Measurements from ENCODE around the gene BPI.
"Not testable (repeated sequence)": the region's sequence is repeated elsewhere in the genome, so short reads cannot be mapped to it uniquely, and the experiment has no call there.

The BPI gene

DNA sequence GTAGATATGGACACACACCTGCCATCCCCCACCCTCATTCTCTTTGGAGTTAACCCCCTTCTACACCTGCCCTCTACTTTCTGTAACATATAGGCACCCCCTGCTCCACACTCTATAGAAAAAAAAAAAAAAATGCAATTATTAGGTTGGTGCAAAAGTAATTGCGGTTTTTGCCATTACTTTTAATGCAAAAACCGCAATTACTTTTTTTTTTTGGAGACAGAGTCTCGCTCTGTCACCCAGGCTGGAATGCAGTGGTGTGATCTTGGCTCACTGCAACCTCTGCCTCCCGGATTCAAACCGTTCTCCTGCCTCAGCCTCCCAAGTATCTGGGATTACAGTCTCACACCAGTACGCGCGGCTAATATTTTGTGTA is 35.6 kb downstream of the BPI start:
- DNase-seq: not testable (repeated sequence)

DNA sequence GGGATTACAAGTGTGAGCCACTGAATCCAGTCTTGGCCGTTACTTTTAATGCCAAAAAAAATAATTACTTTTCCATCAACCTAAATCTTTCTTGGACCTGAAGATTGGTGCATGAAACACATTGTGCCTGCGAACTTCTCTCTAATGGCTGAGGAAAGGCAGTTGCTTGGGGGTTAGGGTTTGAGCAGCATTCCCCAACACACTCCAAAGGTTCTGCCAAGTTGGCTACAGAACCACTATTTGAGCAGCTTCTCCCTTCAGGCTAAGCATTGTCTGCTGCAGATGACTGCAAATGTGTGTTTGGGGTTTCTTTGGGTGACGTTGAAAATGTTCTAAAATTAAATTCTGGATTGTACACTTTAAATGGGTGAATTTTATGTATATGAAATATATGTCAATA is 36.0 kb downstream of the BPI start:
- DNase-seq: no peak

DNA sequence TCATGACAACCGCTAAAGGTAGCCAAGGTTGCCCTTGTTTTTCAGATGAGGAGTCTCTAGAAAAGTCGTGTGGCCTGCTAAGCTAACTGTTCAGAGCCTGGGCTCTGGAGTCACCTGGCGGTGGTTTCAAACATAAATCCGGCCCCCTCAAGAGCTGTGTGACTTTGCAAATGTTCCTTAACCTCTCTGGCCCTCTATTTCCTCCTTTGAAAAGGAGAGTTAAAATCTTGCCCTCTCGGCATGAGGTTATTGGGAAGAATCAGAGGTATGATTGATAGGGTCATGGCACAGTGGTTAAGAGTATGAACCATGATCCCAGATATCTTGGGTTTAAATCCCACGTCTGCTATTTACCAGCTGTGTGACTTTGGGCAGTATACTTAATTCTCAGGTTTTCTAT is 36.7 kb downstream of the BPI start:
- no peak for DNase-seq

DNA sequence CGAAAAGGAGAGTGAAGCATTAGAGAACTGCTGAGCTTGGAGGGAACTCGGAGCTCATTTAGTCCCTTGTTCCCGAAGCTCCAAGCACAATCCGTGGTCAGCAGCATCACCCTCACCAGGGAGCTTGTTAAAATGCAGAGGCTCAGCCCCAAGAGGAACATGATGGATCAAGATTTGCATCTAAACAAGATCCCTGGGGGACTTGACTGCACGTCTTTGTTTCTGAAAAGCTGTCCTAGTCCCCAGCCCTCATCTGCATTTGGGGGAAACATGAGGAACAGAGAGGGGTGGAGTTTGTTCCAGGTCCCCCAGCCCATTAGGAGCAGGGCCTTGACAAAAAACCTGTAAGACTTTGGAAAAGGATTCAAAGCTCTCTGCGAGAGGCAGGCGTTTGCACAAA is 38.3 kb downstream of the BPI start:
- no peak for DNase-seq

DNA sequence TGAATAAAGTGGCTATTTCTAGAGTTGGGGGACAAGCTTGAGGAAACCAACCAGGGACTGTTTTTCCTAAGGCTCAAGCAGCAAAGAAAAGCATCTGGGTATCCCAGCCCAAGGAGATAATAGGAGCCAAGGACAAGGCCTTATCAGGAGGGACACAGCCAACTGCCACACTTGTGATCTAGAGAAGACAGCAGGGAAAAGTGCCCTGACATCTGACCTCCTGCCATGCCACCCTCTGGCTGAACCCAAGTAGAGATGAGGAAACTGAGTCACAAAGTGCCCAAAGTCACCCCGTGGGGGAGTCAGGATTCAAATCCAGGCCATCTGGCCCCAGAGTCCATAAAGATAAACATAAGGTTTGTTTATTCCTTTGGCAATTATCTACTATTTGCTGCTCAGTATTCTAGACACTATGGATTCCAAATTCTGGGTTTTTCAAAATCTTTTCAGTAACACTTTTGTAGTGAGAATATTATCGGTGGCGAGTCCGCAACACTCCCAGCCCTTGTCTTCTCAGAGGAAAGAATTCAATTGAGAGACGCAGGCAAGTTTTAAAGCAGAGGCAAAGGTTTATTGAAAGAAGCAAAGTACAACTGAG is 38.9 kb downstream of the BPI start:
- no peak for DNase-seq

DNA sequence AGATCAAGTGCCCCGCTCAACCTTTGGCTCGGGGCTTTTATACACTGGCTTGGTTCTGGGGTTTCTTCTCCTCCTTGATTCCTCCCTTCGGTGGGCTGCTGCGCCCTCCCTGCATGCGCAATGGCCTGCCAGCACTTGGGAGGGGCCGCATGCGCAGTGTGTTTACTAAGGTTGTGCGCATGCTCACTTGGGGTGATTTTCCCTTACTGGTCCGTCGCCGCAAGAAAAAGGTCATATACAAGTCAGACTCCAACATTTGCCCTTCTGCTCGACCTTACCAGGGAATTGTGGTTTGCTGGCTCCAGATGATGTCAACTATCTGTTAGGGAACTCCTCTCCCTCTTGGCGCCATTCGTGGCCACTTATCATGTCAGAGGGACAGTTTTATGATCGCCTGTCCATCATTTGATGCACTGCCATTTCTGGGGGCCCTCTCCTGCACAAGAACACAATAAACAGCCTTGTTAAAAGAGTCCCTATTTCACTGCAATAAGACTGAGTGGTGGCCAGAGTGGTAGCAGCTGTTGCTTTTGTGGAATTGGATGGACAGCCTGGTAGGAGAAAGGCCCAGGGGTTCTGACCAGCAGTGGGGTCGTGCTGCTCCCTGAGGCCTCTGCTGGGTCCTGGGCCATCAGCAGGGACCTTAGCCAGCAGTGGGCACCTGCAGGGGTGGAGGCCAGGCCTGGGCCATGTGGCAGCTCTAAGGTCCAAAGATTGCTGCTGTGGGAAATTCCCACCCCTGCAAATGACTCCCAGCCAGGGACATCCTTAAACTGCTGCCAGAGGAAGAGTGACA is 39.6 kb downstream of the BPI start:
- no peak for DNase-seq

DNA sequence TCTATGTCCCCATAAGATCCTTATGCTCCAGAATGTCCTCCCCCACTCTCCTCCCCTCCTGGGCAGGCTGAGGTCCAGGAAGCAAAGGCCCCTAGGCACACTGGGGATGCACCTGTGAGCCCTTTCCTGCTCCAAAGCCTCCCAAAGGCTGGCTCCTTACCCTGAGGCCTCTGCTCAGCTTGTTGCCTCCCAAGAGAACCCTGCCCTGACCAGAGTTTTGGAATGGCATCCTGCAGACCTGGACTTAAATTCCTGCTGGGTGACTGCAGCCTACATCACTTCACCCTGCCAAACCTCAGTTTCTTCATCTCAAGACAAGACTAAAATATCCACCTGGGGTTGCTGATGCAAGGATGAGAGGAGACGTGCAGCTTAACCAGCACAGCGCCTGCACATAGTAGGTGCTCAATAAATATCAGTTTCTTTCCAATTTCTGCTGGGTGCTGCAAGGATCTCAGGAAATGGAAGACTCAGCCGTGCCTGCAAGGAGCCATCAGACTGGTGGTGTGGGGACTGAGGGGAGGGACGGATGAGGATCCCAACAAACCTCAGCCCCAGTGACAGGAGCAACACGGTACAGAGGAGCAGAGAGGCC is 40.2 kb downstream of the BPI start:
- no peak for DNase-seq

DNA sequence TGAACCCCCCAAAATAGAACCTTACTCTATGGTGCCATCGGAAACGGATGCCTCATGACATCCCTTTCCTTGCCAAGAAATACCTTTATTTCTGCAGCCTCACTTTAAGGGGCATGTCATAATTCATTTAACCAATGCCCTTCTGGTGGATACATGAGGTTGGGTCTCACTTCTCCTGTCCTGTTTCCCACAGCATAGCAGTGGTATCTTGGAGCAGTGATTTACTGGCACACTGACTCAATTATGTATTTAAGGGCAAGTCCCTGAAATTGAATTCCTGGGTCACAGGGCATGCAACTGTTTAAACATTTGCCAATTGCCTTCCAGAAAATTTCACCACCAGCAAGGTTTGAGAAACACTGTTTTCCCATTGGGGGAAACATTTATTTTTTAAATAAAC is 41.7 kb downstream of the BPI start:
- no peak for DNase-seq

DNA sequence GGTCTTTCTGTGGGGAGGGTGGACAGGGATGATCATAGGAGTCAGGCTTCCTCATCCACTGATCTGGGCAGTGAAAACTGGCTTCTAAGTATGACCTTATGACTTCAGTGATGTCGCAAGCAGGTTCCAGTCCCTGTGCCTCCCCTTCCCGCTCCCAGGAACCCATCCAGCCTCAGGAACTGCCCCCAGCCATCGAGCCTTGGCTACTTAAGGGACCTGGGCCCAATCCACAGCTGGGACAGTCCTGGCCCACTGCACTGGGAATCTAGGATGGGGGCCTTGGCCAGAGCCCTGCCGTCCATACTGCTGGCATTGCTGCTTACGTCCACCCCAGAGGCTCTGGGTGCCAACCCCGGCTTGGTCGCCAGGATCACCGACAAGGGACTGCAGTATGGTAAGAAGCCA is 42.3 kb downstream of the BPI start, which contains the start of gene LBP:
Gene LBP (plus strand): TSS at position 236 of the 405 bp plus-strand sequence. CDS start 35 bp downstream, at position 271.
- no peak for DNase-seq

DNA sequence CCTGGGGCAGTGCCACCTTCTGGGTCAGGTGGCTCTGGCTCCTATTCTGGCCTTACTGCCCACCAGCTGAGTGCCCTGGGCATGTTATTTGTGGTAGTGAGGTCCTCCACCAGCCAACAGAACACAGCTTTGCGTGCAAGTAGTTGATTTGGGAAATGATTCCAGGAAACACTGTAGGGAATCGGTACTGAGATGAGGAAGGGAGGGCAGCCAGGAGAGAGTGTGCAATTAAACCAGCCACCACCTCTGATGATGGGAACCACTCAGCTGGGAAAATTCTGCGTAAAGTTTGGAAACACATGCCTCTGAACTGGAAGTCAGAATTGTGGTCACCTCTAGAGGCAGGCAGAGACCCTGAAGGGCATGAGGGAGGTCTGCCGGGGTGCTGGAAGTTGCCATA is 42.8 kb downstream of the BPI start:
- no peak for DNase-seq

DNA sequence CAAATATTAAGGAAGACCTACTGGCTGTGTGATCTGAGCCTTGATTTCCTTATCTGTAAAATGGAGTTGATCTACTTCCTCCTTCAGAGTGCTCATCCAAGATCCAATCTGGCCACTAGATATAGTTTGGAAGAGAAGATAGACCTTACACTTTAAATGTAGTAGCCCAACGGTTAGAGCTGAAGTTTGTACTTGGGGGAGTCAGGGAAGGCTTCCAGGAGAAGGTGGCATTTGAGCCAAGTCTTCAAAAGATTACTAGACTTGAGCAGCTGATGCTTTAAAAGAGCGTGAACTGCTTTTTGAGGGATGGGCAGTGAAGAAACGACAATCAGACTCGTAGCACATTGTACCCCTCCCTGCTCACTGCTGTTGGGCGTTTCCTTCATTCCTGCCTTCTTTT is 45.9 kb downstream of the BPI start:
- no peak for DNase-seq

DNA sequence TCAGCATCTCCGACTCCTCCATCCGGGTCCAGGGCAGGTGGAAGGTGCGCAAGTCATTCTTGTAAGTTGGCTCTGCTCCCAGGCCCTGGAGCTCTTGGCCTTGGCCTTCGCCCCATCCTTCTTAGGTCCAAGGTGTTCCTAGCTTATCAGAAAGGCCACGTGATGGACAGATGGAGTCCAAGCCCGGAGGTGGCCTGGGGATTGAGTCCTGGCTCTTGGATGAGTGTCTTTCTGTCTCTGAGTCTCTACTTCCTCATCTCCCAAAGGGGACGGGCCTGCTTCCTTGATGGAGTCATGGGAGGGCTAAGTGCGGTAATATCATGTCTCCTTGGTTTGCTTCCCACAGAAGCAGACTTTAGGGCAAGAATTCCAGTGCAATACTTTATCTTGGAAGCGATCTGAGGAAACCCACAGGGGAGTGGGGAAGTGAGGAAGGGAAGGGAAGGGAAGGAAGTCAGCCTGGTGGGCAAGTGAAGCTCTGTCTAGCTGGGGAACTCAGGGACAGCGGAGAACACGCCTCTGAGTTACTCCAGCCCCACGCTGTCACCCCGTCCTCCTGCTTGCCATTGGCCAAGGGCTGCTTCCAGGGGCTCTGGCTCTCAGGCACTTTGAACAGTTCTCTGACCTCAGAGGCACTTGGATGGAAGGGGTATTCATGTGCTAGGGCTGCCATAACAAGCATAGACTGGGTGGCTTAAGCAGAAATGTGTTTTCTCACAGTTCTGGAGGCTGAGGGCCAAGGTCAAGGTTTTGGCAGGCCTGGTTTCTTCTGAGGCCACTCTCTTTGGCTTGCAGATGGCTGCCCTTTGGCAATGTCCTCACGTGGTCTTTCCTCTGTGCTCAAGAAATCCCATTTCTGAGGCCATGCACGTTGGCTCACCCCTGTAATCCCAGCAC is 47.2 kb downstream of the BPI start:
- no peak for DNase-seq

DNA sequence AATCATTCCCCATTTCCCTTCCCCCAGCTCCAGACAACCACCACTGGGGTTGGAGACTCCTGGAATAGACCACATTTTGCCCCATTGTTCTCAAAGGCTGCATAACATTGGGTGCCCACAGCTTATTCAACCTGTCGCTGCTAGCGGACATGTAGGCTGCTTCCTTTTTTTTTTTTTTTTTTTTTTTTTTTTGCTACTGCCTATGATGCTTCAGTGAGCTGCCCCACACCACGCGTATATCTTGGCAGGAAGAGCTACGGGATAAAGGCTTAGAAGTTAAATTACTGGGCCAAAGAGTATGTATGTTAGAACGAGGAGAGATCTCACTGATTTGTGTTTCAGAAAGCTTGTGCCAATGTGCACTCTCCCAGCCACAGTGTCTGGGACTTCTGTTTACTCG is 49.4 kb downstream of the BPI start:
- no peak for DNase-seq

DNA sequence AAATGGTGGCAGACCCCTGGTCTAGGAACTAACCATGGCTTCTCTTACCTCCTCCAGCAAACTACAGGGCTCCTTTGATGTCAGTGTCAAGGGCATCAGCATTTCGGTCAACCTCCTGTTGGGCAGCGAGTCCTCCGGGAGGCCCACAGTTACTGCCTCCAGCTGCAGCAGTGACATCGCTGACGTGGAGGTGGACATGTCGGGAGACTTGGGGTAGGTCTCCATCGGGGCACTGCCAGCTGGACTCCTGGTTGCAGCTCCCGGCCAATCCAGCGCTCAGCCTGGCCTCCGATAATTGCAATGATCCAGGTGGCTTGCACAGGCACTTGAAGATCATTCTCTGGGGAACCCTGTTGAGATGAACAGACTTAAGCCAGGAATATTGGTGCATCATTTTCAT is 50.3 kb downstream of the BPI start:
- no peak for DNase-seq

DNA sequence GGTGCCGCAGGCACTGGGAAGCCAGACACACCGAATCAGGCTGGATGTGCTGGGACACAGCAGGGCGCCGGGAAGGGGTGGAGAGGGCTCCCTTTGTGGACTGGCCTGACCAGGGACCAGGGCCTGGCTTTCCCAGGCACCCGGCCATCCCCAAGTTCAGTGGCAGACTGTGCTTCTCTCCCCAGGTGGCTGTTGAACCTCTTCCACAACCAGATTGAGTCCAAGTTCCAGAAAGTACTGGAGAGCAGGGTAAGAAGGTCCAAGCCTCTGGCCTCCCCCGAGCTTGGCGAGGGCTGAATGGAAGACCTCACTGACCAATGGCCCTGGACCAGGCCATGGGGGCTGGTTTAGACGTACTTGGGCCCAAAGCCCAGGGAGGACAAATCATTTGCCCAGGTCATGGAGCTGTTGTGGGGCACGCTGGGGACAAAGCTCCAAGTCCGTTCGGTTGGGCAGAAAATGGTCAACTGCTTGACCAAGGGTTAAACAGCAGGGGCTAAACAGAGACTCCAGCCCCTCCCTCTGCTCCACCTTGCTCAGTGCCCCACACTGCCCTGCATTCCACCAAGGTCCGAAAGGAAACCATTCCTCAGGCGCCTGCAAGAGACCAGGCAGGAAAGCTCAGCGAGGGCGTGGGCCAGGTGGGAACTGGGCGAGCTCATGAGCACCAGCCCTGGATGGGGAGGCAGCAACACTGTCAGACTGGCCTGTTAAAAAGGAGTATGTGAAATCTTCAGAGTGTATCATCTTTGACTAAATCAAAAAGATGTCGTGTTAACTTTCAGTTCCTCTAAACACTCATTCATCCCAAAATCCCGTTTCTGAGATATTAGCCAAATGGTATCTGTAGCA is 51.4 kb downstream of the BPI start:
- no peak for DNase-seq

DNA sequence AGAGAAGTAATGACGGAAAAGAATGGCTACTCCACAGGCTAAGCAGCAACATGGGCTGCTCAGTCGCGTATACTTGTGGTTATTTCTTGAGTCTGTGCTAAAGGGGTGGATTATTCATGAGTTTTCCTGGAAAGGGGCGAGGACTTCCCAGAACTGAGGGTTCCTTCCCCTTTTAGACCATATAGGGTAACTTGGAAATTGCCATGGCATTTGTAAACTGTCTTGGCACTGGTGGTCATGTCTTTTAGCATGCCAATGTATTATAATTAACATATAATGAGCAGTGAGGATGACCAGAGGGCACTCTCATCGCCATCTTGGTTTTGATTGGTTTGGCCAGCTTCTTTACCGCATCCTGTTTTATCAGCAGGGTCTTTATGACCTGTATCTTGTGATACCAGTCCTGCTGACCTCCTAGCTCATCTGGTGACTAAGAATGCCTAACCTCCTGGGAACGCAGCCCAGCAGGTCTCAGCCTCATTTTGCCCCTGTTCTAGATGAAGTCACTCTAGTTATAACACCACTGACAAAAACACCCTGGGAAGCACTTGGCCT is 53.8 kb downstream of the BPI start:
- DNase-seq: no peak

DNA sequence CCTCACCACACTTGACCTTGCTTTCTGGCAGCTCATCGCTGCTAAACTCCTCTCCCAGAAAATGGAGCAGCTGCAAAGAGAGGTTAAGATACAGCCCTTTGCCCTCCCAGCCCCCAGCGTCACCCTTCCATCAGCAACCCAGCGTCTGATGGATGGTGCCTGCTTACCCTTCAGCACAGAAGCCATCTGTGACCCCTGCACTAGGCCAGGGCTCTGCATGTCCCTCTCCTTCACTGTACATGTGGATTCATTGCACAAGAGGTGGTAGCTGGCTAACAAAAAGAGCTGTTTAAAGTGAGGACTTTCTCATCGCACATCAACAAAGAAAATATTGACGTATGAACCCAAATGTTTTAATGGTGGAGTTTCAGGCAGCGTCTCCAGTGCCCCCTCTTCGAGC is 54.6 kb downstream of the BPI start:
- DNase-seq: no peak

DNA sequence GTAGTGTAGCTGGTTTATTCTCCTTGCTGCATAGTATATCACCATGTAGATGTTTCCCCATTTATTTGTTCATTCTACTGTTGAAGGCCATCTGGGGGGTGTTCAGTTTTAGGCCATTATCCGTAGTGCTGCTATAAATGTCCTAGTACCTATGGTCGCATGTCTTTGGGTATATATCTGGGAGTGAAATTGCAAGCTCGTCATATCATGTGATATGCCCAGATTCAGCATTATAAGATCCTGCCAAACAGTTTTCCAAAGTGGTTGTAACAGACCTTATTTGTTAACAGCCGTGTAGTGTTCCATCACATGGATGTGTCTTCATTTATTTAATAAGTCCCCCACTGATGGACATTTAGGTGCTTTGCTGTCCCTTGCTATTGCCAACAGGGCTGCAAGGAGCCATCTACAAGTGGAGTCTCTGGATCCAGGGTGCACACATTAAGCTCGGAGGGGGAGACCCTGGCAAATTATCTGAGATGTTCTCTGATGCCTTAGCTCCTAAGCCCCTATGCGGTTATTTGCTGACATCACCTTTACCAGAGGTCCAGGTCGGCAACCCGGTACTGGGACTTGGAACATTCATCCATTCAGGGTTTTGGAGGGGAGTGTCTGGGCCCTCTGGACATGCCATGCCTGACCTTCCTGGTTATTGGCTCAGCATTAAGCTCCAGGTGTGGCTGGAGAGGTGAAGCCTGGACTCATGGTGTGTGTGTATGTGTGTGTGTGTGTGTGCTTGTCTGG is 59.2 kb downstream of the BPI start:
- DNase-seq: no peak

DNA sequence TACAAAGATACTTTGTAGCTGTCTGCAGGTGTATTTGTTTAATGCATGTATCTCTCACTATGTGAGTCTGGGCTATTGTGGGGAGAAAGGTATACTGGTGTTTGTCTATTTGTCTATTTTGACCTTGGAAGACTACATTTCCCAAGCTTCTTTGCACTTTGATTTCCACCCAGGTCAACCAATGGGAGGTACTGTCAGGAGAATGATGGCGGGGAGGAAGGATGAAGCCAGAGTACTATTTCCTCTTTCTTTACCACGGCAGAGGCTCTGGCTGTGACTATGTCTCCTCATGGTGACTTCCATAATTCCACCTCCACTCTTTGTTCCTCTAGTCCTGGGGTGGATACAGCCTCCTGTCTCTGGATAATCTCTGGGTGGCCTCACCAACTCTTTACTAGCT is 65.4 kb downstream of the BPI start:
- DNase-seq: no peak

DNA sequence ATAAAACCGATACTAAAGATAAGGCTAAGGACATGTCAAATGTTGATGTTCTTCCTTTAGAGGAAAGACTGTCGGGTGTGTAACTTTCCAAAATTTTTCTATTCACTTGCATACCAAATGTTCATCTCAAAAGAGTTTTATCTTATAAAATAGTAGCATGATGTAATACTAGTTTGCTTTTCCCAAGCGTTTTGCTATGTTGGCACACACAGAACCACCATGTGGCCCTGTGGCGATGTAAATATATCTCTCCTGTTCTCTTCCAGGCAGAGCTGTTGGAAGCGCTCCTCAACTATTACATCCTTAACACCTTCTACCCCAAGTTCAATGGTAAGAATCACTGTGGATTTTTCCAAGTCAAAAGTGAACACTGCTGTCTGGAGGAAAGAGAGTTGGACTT is 68.8 kb downstream of the BPI start:
- no peak for DNase-seq

DNA sequence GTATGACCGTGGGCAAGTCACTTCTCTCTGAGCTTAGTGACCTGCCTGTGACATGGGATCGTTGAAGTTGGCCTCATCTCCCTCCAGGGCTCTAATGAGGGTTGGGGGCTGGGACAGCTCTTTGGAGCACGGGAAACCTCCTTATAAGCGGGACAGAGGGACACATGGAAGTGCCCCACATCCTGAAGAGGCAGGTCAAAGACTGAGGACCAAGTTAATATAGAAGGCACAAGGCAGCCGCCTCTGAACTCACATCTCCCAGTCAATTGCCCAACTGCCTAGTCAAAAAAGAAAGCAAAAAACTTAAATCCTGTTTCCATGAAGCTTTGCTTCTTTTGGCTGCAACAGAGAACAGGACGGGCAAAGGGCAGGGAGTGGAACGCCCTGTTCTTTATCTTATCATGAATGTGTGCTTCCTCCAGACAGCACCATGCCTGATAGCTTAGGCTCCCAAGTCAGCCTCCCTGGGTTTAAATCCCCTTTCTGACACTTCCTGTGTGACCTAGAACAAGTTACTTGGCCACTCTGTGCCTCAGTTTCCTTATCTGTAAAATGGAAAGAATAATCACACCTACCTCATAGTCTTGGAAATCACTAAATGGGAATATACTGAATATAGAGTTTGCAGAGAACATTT is 69.4 kb downstream of the BPI start:
- no peak for DNase-seq
